ENCODE results near the gene TINAGL1.

TINAGL1 gene

DNA sequence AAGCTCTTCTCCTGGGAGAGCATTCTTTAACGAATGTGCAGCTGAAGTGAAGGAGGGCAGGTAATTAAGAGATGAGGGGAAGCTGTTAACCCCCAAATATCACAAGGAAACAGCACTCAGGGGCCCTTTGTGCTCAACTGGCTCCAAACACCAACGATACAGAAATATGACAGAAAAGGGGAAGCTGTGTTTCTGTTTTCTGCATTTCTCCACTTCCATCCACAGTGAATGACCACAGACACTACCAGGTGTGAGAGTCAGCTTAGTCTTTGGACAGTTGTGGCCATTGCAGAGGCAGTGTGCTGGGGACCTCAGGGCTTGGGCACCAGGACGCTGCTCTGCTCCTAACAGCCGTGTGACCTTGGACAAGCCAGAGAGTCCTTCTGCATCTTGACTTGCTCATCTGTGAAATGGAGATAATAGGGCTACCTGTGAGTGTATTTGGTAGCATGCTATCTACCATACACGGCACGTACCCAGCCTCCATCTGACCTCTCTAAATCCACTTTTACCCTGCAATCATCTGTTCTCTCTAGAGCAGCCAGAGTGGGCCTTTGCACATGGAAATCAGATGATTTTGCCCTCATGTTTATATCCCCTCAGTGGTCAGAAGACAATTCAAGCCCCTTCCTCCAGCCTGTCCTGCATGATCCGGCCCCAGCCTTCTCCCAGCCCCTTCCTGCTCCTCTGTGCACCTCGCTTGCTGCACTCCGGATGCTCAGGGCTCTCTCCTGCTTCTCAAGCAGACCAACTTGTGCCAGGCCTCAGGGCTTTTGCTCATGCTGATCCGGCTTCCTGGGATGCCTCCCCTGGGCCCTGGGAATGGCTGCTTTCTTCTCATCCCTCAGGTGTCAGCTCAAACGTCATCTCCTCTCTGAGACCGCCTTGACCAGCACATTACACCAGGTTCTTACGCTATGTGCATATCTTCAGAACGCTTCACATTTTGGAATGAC, 4.7 kb upstream of the TINAGL1 start:
- no peak for DNase-seq (ENCODE audit: low read depth, low spot score)
- no peak overlapping the region for H3K4me3 ChIP-seq
- no peaks in the 10 kb centered on the region for H3K9me3 ChIP-seq (ENCODE audit: low read depth, low read length)
- H3K9ac ChIP-seq (ENCODE audit: insufficient read length) = no peak overlapping the region
- H3K36me3 ChIP-seq (ENCODE audit: insufficient read depth, low read length) = no peaks in the 10 kb centered on the region
- TF ChIP-seq POLR2AphosphoS5 (IDR thresholded peaks at IDR 0.05; ENCODE audit: borderline replicate concordance, low read depth, low read length) (no peak), FOXP2 (optimal IDR thresholded peaks at IDR 0.05; ENCODE audit: control extremely low read depth, extremely low read length, insufficient read depth) (no peak), EZH2 (IDR thresholded peaks at IDR 0.05) (no peak)
- H3K27ac ChIP-seq = no peak overlapping the region

DNA sequence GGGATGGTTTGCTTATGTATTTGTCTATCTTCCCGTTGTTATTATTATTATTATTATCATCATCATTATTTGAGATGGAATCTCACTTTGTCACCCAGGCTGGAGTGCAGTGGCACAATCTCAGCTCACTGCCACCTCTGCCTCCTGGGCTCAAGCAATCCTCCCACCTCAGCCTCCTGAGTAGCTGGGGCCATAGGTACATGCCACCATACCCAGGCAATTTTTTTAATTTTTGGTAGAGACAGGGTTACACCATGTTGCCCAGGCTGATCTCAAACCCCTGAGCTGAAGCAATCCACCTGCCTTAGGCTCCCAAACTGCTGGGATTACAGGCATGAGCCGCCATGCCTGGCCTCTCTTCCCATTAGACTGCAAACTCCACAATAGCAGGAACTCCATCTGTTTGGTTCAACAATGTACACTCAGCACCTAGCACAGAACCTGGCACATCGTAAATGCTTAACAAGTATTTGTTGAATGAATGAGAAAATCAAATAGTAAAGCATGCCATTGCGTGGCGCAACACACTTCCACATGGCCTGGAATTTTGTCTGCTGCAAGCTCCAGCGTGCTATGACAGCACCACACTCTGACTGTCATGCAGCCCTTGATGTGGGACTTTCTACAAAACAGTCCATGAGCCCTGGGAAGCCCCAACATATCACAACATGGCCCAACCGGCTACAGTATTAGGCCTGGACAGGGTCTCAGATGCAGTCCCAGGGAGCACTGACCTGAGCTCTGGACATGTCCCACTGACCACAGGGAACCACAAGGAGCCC, 3.8 kb upstream of the TINAGL1 start:
- Histone ChIP-seq H3K4me3 (no peak overlapping the region), H3K27ac (no peak overlapping the region), H3K9me3 (ENCODE audit: low read depth, low read length) (no peaks in the 10 kb centered on the region), H3K9ac (ENCODE audit: insufficient read length) (no peak overlapping the region), H3K36me3 (ENCODE audit: insufficient read depth, low read length) (no peaks in the 10 kb centered on the region)
- no peak for DNase-seq (ENCODE audit: low read depth, low spot score)
- TF ChIP-seq EZH2 (IDR thresholded peaks at IDR 0.05) (no peak), FOXP2 (optimal IDR thresholded peaks at IDR 0.05; ENCODE audit: control extremely low read depth, extremely low read length, insufficient read depth) (no peak), POLR2AphosphoS5 (IDR thresholded peaks at IDR 0.05; ENCODE audit: borderline replicate concordance, low read depth, low read length) (no peak)

DNA sequence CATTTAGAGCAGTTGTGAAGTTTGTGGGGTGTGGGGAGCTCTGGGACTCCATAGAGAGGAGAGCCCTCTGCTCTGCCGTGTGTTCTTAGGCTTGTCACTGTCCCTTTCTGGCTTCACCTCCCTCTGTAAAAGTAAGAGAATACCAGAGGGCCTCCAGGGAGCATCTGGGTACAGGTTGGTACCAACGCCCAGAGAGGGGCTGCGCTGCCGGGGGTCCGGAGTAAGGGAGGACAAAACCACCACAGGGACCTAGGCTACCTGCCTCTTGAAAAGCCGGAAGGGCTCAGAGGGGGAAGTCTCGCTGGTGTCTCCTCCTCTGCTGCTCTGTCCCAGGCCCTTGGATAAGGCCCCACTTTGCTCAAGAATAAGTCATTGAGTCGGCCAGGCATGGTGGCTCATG, 3.1 kb upstream of the TINAGL1 start:
- Histone ChIP-seq H3K9me3 (ENCODE audit: low read depth, low read length) (no peaks in the 10 kb centered on the region), H3K9ac (ENCODE audit: insufficient read length) (no peak overlapping the region), H3K4me3 (no peak overlapping the region), H3K27ac (no peak overlapping the region), H3K36me3 (ENCODE audit: insufficient read depth, low read length) (no peaks in the 10 kb centered on the region)
- DNase-seq (ENCODE audit: low read depth, low spot score) = no peak
- no peak for TF ChIP-seq POLR2AphosphoS5 (IDR thresholded peaks at IDR 0.05; ENCODE audit: borderline replicate concordance, low read depth, low read length)
- no peak for TF ChIP-seq EZH2 (IDR thresholded peaks at IDR 0.05)
- TF ChIP-seq FOXP2 (optimal IDR thresholded peaks at IDR 0.05; ENCODE audit: control extremely low read depth, extremely low read length, insufficient read depth) = no peak

DNA sequence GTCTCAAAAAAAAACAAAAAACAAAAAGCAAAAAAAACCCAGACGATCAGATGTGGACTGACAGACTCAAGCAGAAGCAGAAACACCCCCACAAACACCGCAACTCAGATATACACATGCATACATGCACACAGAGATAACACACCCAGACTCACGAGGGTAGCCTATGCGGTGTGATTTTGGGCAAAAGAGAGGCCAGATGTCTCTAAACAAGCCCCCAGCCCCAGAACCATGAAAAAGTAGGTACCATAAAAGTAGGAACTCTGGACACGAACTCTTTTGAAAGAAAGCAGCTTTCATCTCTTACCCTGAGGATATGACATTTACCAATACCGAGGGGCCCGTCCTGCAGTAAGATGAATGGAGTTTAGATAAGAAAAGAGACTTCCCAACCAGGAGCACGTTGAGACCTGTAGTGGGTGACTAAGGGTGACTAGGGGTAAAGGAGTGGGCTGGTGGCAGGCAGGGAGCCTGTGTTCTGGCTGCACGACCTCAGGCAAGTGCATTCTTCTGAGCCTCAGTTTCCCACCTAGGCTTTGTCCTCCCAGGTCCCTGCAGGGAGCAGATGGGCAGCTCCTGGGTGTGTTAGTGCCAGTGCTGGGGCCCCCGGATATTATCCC, 1.5 kb upstream of the TINAGL1 start:
- TF ChIP-seq POLR2AphosphoS5 (IDR thresholded peaks at IDR 0.05; ENCODE audit: borderline replicate concordance, low read depth, low read length) (no peak), EZH2 (IDR thresholded peaks at IDR 0.05) (no peak), FOXP2 (optimal IDR thresholded peaks at IDR 0.05; ENCODE audit: control extremely low read depth, extremely low read length, insufficient read depth) (no peak)
- Histone ChIP-seq H3K36me3 (ENCODE audit: insufficient read depth, low read length) (no peaks in the 10 kb centered on the region), H3K9ac (ENCODE audit: insufficient read length) (no peak overlapping the region), H3K9me3 (ENCODE audit: low read depth, low read length) (no peaks in the 10 kb centered on the region), H3K27ac (no peak overlapping the region), H3K4me3 (no peak overlapping the region)
- DNase-seq (ENCODE audit: low read depth, low spot score) = no peak

DNA sequence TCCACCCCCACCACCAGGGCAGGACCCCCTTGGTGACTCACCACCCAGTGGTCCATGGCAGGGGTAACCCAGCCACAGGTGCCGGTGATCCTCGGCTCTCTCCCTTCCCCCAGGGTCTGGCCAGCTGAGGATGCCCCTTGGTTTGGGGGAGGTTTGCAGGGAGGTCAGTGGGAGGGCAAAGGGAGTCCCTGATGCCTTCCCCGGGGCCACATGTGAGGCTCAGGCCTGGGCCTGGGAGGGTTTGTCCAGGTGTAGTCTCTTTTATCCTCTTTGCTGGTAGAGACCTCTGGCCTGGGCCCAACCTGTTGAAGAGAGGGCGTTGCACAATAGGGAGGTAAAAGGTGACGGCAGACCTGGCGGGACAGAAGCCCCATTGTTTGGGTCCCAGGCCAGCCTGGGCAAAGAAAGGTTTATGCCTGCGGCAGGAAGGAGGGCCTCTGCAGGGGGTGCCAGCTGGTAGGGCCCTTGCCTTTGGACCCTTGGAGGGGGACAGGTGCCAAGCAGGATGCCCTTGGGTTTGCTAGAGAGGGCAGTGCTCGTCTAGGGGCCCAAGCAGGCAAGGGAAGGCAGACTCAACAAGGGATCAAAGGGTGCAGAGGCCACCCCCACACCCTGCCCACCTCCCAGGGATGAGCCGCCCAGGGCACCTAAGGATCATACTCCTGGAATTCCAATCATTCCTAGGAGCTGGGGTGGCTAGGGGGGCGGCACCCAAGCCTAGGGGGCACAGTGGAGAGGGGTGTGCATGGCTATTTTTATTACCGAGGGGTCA, 760 bp upstream of the TINAGL1 start:
- Histone ChIP-seq H3K4me3 (no peak overlapping the region), H3K36me3 (ENCODE audit: insufficient read depth, low read length) (no peaks in the 10 kb centered on the region), H3K27ac (no peak overlapping the region), H3K9me3 (ENCODE audit: low read depth, low read length) (no peaks in the 10 kb centered on the region), H3K9ac (ENCODE audit: insufficient read length) (no peak overlapping the region)
- TF ChIP-seq EZH2 (IDR thresholded peaks at IDR 0.05) (no peak), POLR2AphosphoS5 (IDR thresholded peaks at IDR 0.05; ENCODE audit: borderline replicate concordance, low read depth, low read length) (no peak), FOXP2 (optimal IDR thresholded peaks at IDR 0.05; ENCODE audit: control extremely low read depth, extremely low read length, insufficient read depth) (no peak)
- no peak for DNase-seq (ENCODE audit: low read depth, low spot score)

DNA sequence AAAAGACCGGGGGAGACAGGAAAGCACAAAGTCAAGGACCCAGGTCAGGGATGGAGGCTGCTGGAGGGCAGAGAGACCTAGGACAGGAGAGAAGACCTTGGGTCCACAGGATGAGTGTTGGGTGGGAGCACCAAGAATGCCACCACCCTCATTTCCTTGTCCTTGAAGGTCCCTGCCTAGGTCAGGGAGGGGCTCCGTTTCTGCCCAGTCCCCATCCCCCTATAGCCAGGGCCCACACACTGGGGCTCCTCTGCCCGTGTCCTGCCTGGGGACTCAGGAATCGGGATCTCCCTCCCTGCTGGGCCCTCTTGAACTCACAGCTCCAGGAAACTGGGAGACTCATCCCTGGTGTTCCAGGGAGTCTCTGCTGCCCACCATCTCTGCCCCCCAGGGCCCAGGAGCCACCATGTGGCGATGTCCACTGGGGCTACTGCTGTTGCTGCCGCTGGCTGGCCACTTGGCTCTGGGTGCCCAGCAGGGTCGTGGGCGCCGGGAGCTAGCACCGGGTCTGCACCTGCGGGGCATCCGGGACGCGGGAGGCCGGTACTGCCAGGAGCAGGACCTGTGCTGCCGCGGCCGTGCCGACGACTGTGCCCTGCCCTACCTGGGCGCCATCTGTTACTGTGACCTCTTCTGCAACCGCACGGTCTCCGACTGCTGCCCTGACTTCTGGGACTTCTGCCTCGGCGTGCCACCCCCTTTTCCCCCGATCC, 584 bp downstream of the TINAGL1 start:
- Histone ChIP-seq H3K9ac (ENCODE audit: insufficient read length) (no peak overlapping the region), H3K9me3 (ENCODE audit: low read depth, low read length) (no peaks in the 10 kb centered on the region), H3K27ac (no peak overlapping the region), H3K36me3 (ENCODE audit: insufficient read depth, low read length) (no peaks in the 10 kb centered on the region), H3K4me3 (no peak overlapping the region)
- TF ChIP-seq POLR2AphosphoS5 (IDR thresholded peaks at IDR 0.05; ENCODE audit: borderline replicate concordance, low read depth, low read length) (no peak), FOXP2 (optimal IDR thresholded peaks at IDR 0.05; ENCODE audit: control extremely low read depth, extremely low read length, insufficient read depth) (no peak), EZH2 (IDR thresholded peaks at IDR 0.05) (no peak)
- DNase-seq (ENCODE audit: low read depth, low spot score) = no peak

DNA sequence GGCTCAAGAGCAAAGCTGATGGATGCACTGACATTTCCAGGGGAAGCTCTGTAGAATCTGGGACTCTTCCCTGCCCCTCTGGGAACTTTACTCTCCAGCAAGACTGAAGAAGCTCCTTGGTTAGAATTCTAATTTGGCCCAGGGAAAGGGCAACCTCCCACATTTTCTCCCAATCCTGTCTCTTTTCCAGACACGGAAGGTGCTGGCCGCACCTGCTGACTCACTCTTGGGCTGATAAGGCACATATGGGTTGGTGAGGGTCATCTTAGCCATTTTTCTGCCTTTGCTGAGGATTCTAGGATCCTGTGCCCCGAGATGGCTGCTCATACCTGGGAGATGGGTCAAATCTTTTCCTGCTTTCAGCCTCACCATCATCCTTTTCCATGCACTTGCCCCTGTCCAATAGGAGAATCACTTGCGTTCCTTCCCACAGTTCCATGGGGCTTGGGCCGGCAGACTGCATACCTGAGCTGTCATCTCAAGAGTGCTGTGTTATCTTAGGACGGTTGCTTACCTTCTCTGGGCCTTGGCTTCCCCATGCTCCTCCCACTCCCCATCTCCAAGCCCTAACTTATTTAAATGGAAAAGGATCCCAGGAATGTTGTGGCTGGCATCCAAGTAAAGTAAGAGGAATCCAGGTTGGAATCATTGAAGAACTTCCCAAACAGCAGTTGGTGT, 1.3 kb downstream of the TINAGL1 start:
- H3K36me3 ChIP-seq (ENCODE audit: insufficient read depth, low read length) = no peaks in the 10 kb centered on the region
- DNase-seq (ENCODE audit: low read depth, low spot score) = no peak
- H3K4me3 ChIP-seq = no peak overlapping the region
- TF ChIP-seq POLR2AphosphoS5 (IDR thresholded peaks at IDR 0.05; ENCODE audit: borderline replicate concordance, low read depth, low read length) (no peak), EZH2 (IDR thresholded peaks at IDR 0.05) (no peak), FOXP2 (optimal IDR thresholded peaks at IDR 0.05; ENCODE audit: control extremely low read depth, extremely low read length, insufficient read depth) (no peak)
- no peak overlapping the region for H3K9ac ChIP-seq (ENCODE audit: insufficient read length)
- H3K9me3 ChIP-seq (ENCODE audit: low read depth, low read length) = no peaks in the 10 kb centered on the region
- no peak overlapping the region for H3K27ac ChIP-seq
